G401.6 (cell line): Measurements from ENCODE around the gene CSPG4.
"Not testable (repeated sequence)": the region's sequence is repeated elsewhere in the genome, so short reads cannot be mapped to it uniquely, and the experiment has no call there.

Source experiments
- FAIRE-seq: peaks from 2 replicates; lab custom pipeline; 2012; peaks lifted over from hg19 to GRCh38; lab: Jason Lieb, UNC

The CSPG4 gene

GRCh38 chr15:75648156-75649000 lies 64.3 kb downstream of the CSPG4 start:
- FAIRE-seq = no peak

DNA sequence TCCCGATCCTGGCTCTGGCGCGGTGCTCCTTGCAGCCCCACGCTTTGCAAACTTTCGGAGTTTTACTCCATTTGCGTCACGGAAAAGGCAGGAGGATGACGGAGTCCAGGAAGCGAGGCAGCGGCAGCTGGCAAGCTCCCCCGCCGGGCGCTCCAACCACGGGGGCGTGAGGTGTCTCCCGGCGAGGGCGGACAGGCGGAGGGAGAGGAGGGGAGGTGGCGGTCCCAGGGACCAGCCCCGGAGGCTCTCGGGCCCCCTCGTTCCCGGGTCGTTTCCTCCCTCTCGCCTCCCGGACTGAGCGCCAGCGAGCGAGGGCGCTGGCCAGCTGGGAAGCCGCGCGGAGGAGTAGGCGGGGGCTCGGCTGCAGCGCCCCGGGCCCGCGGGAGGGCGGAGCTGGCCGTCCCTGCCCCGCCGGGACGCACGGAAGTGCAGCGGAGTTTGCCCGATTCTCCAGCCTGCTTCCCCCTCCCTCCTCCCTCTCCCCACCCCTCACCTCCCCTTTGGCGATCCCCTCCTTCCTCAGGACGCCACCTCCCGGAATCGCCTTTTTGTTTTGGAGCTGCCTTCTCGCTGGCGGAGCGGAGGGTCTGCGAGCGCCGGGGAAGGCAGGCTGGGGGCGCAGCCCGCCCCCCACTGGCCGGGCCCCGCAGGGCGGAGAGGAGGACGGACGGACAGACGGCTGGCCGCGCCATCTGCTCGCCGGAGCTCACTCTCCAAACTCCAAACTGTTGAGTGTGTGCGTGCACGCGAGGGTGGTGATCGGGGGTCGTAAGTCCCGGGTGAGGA lies 65.1 kb downstream of the CSPG4 start, which contains the start of gene SNX33:
SNX33 (plus strand) TSS at position 543 of the 786 bp plus-strand sequence. CDS start 1,191 bp downstream, outside the sequence.
- FAIRE-seq = no peak

DNA sequence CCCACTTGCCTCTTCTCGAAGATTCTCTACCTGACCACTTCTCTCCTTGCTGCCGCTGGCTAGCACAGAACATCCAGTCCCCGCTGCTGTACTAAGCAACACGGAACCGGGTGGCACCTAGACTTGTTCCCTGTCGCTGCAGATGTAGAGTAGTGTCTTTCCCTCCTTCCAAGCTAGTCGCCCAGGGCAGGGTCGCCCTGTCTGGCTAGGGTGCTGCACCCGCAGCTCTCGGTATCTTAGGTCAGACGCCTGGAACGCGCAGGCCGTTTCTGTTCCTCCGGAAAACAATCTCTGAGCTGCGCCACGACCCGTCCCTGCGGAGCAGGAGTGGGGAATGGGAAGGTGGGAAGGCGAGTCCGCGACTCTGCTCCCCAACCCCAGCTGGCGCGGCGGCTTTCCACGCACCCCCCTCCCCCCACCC lies 65.7 kb downstream of the CSPG4 start:
- FAIRE-seq = no peak

DNA sequence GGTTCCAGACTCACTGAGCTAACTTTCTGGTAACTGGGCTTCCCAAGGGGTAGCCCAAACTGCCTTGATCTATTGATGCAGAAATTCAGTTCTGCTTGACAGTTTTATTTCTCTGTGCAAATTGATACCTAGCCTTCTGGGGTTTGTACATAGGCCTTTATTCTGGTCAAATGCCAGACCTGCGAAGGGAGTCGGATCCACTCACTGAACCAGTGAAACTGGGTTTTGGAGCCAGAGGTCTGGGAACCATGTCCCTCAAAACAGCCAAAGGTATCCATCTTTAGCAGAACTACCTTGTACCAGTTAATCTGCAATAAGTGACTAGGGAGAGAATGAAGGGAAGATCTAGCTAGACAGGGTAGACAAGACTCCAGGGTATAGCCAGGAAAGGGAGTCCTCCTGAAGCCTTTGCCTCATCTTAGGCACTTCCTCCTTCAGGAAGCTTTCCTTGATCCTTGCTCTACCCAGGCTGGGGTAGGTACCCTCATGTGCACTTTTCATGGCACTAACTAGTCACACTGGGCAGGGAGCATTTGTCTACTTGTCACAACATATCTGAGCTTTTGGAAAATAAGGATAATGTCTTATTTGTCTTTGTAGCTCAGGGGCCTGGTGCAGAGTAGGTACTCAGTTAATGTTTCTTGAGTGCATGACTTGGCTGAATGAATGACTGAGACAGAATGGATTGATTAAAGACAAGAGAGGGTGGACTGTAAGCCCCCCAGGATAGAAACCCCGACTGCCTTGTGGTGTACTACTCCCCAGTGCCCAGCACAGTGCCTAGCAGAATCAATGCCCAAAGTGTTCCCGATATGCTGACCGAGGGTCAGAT lies 66.3 kb downstream of the CSPG4 start:
- no peak for FAIRE-seq

DNA sequence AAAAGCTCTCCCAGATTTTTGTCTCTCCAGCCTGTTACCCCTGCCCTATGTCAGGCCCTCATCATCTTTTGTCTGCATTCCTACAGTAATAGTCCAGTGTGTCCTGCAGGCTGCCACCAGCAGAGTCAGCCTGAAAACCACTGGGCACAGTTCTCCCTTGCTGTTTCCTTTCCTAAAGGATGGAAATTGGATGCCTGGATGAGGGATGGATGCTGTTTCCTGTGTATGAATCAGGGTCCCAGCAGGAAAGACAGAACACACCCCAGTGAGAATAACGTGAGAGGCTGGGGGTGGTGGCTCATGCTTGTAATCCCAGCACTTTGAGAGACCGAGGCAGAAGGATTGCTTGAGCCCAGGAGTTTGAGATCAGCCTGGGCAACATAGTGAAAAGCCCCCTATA lies 68.3 kb downstream of the CSPG4 start:
- FAIRE-seq = no peak

DNA sequence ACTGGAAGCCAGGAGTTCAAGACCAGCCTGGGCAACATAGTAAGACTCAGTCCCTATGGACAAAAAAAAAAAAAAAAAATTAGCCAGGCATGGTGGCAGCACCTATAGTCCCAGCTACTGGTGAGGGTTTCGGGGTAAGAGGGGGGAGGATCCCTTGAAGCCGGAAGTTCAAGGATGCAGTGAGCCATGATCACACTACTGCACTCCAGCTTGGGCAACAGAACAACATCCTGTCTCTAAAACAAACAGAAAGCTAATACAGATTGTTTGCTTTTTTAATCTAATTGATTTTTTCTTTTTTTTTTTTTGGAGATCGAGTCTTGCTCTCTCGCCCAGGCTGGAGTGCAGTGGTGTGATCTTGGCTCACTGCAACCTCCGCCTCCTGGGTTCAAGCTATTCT lies 71.0 kb downstream of the CSPG4 start:
- FAIRE-seq = no peak

DNA sequence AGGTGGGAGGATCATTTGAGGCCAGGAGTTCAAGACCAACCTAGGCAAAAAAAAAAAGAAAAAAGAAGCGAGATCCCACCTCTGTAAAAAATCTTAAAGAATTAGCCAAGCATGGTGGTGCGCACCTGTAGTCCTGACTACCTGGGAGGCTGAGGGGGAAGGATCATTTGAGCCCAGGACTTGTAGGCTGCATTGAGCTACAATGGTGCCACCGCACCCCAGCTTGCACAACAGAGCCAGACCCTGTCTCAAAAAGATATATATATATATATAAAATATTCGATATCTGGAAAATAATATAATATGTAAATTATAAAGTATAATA lies 71.5 kb downstream of the CSPG4 start:
- FAIRE-seq = no peak

DNA sequence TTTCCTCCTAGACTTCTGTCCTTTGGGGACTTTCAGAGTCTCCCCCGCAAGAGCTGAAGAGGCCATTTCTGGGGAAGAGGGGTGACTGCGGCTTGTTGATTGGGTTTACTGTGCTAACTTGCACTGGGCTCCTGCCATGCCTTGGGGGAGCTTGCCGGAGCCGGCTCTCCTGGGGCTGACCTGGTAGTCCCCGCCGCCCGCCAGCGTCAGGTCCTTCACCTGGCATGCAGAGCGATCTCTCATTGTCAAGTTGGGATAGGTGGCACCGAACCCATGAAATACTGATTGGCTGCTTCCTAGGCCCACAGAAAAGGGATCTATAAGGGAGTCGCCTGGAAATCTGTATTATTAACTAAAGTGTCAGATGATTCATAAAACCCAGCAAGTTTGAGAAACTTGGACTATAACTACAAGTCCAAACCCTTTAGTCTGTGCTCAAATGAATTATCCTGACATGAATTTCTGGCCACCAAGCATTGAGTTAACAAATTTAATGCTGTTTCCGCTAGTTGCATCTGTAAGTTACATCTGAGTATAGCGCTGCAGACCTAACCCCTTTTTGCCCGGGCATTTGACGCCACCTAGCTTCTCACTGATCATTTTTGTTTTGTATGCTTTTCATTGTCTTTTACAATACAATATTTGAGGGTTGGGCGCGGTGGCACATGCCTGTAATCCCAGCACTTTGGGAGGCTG lies 72.0 kb downstream of the CSPG4 start:
- FAIRE-seq = peak; percentile 48

DNA sequence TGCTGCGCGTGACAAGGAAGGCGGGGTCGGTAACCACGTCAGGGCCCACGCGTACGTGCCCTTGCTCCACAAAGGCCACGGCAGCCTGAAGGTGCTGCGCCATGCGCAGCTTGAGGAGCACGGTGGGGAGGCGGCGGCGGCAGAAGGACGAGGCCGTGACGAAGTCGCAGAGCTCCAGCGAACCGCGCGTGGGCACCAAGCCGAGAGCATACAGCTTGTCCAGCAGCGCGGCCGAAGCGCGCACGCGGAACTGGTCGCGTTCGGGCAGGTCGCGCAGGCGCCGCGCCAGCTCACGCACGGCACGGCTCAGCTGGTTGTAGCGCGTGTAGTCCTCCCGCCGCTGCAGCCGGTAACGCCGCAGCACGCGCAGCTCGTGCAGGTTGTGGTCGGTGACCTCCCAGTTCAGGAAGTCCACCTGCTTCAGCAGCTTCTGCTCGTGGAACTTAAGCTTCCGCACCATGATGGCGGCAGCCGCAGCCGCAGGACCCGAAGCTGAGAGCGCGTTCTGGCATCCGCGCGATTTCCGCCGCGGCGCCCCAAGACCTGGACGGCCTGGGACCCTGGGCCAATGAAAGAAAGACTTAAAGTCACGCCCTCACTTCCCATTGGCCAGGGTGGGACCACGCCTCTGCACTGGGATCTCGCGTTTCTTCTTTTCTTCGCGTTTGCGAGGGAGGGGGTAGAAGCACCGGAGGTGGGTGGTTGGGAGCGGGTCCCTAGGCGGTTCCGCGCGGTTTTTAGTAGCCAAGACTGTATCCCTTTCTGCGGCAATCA lies 72.8 kb downstream of the CSPG4 start, which contains the start of gene IMP3:
IMP3 (minus strand) TSS at position 516 of the 774 bp plus-strand sequence; CDS start at position 460, 56 bp downstream.
- FAIRE-seq = peak; percentile 96

- FAIRE-seq = no peak
Observed at GRCh38 chr15:75639191-75639708, 73.4 kb downstream of the CSPG4 start.

DNA sequence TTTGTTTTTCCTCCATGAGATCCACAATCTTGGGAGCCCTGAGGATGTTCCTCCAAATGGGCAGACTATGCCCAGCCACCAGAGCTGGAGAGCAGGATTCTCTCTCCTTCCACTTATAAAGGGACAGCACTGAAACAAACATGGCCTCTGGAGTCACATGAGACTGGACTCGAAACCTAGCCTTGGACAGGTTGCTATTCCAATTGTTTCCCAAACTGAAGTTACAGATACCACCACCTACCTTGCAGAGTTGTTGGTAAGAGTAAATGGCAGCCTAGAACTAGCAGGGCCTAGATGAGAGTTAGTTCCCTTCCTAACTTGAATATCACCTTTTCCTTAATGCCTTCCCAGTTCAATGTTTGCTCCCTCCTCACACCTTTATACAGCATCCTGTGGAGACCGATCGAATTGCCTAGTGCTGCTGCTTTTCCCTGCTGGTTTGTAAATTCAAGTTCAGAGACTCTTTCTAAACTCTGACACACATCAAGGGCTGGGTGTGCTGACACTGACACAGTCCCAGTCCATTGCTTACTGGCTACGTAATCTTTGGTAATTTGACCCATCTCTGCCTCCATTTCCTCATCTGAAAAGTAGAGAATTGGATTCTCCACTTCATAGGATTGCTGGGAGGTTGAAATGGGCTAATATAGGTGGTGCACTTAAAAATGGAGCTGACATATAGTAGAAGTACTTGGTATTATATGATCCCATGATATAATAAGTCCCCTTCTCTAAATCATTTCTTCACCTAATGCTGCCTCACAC lies 75.2 kb downstream of the CSPG4 start:
- FAIRE-seq = no peak

- no peak for FAIRE-seq
Observed at GRCh38 chr15:75636026-75636425, 76.6 kb downstream of the CSPG4 start.

DNA sequence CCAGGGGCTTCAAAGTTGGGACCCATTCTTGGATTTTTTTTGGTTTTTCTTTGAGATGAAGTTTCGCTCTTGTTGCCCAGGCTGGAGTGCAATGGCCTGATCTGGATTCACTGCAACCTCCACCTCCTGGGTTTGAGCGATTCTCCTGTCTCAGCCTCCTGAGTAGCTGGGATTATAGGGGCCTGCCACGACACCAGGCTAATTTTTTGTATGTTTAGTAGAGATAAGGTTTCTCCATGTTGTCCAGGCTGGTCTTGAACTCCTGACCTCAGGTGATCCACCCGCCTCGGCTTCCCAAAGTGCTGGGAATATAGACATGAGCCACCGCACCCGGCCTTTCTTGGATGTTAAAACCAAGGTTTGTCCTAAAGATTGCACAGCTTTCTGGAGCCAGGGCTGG lies 78.7 kb downstream of the CSPG4 start:
- FAIRE-seq = not testable (repeated sequence)

- no peak for FAIRE-seq
Observed at GRCh38 chr15:75631935-75632334, 80.7 kb downstream of the CSPG4 start.

GRCh38 chr15:75625542-75626347 lies 86.9 kb downstream of the CSPG4 start, which contains the start of gene SNUPN:
Gene SNUPN, minus strand, starts transcription at chr15:75625725. Its CDS starts 4,674 bp downstream, at chr15:75621051.
- FAIRE-seq = peak; percentile 91
